ENCODE results near the gene COL4A2.
"Not testable (repeated sequence)": the region's sequence is repeated elsewhere in the genome, so short reads cannot be mapped to it uniquely, and the experiment has no call there.

Gene COL4A2

GRCh38 chr13:110453091-110453490 lies 146.0 kb downstream of the COL4A2 start:
- H3K4me3 ChIP-seq (ENCODE audit: insufficient read depth, low read depth, low read length); H3K36me3 ChIP-seq (ENCODE audit: control insufficient read depth, insufficient read depth, low read length); H3K27ac ChIP-seq (ENCODE audit: insufficient read depth, low read depth, low read length, poor library complexity, severe bottlenecking); H3K27me3 ChIP-seq (ENCODE audit: control insufficient read depth, insufficient read depth, low read length, poor library complexity, severe bottlenecking); H3K9me3 ChIP-seq (ENCODE audit: control insufficient read depth, low read length): not testable (repeated sequence)
- 93 to 95% methylated on average over 11 of the region's 11 CpGs for WGBS, 2 experiments
- H3K4me1 ChIP-seq (ENCODE audit: control insufficient read depth, insufficient read depth, low read length) = peaks cover 11% of the 10 kb centered on the region

GRCh38 chr13:110453797-110454196 lies 146.7 kb downstream of the COL4A2 start:
- peaks cover 8% of the 10 kb centered on the region for H3K36me3 ChIP-seq (ENCODE audit: control insufficient read depth, insufficient read depth, low read length)
- H3K9me3 ChIP-seq (ENCODE audit: control insufficient read depth, low read length) = no peaks in the 10 kb centered on the region
- H3K4me3 ChIP-seq (ENCODE audit: insufficient read depth, low read depth, low read length) = no peak overlapping the region
- no peaks in the 10 kb centered on the region for H3K27me3 ChIP-seq (ENCODE audit: control insufficient read depth, insufficient read depth, low read length, poor library complexity, severe bottlenecking)
- WGBS, 2 experiments = 45 to 65% methylated on average over 2 of the region's 2 CpGs
- H3K27ac ChIP-seq (ENCODE audit: insufficient read depth, low read depth, low read length, poor library complexity, severe bottlenecking) = no peak overlapping the region
- peaks cover 11% of the 10 kb centered on the region for H3K4me1 ChIP-seq (ENCODE audit: control insufficient read depth, insufficient read depth, low read length)

GRCh38 chr13:110454227-110454859 lies 147.3 kb downstream of the COL4A2 start:
- H3K27me3 ChIP-seq (ENCODE audit: control insufficient read depth, insufficient read depth, low read length, poor library complexity, severe bottlenecking) = no peaks in the 10 kb centered on the region
- WGBS, 2 experiments = 58 to 69% methylated on average over 21 of the region's 21 CpGs
- no peak overlapping the region for H3K27ac ChIP-seq (ENCODE audit: insufficient read depth, low read depth, low read length, poor library complexity, severe bottlenecking)
- no peak overlapping the region for H3K4me3 ChIP-seq (ENCODE audit: insufficient read depth, low read depth, low read length)
- H3K4me1 ChIP-seq (ENCODE audit: control insufficient read depth, insufficient read depth, low read length) = peaks cover 11% of the 10 kb centered on the region
- H3K9me3 ChIP-seq (ENCODE audit: control insufficient read depth, low read length) = no peaks in the 10 kb centered on the region
- peaks cover 8% of the 10 kb centered on the region for H3K36me3 ChIP-seq (ENCODE audit: control insufficient read depth, insufficient read depth, low read length)

- H3K4me1 ChIP-seq (ENCODE audit: control insufficient read depth, insufficient read depth, low read length) = peaks cover 11% of the 10 kb centered on the region
- no peak overlapping the region for H3K27ac ChIP-seq (ENCODE audit: insufficient read depth, low read depth, low read length, poor library complexity, severe bottlenecking)
- H3K9me3 ChIP-seq (ENCODE audit: control insufficient read depth, low read length) = no peaks in the 10 kb centered on the region
- no peak overlapping the region for H3K4me3 ChIP-seq (ENCODE audit: insufficient read depth, low read depth, low read length)
- WGBS, 2 experiments = 89% methylated on average over 14 of the region's 14 CpGs
- no peaks in the 10 kb centered on the region for H3K27me3 ChIP-seq (ENCODE audit: control insufficient read depth, insufficient read depth, low read length, poor library complexity, severe bottlenecking)
- H3K36me3 ChIP-seq (ENCODE audit: control insufficient read depth, insufficient read depth, low read length) = peaks cover 8% of the 10 kb centered on the region
Observed at GRCh38 chr13:110454956-110455355, 147.9 kb downstream of the COL4A2 start.

- H3K27ac ChIP-seq (ENCODE audit: insufficient read depth, low read depth, low read length, poor library complexity, severe bottlenecking) = no peak overlapping the region
Observed at GRCh38 chr13:110455444-110455843, 148.4 kb downstream of the COL4A2 start.

GRCh38 chr13:110455941-110456340 lies 148.9 kb downstream of the COL4A2 start:
- no peaks in the 10 kb centered on the region for H3K36me3 ChIP-seq (ENCODE audit: control insufficient read depth, insufficient read depth, low read length)
- H3K4me3 ChIP-seq (ENCODE audit: insufficient read depth, low read depth, low read length) = no peak overlapping the region
- 10 to 12% methylated on average over 10 of the region's 10 CpGs for WGBS, 2 experiments
- no peaks in the 10 kb centered on the region for H3K27me3 ChIP-seq (ENCODE audit: control insufficient read depth, insufficient read depth, low read length, poor library complexity, severe bottlenecking)
- H3K9me3 ChIP-seq (ENCODE audit: control insufficient read depth, low read length) = no peaks in the 10 kb centered on the region
- no peak overlapping the region for H3K27ac ChIP-seq (ENCODE audit: insufficient read depth, low read depth, low read length, poor library complexity, severe bottlenecking)
- peaks cover 11% of the 10 kb centered on the region for H3K4me1 ChIP-seq (ENCODE audit: control insufficient read depth, insufficient read depth, low read length)

More at GRCh38 chr13:110455444-110455843, 148.4 kb downstream of the COL4A2 start:
- Histone ChIP-seq H3K9me3 (ENCODE audit: control insufficient read depth, low read length) (no peaks in the 10 kb centered on the region), H3K27me3 (ENCODE audit: control insufficient read depth, insufficient read depth, low read length, poor library complexity, severe bottlenecking) (no peaks in the 10 kb centered on the region), H3K4me1 (ENCODE audit: control insufficient read depth, insufficient read depth, low read length) (peaks cover 11% of the 10 kb centered on the region), H3K4me3 (ENCODE audit: insufficient read depth, low read depth, low read length) (no peak overlapping the region), H3K36me3 (ENCODE audit: control insufficient read depth, insufficient read depth, low read length) (peaks cover 3% of the 10 kb centered on the region)
- 90 to 91% methylated on average over 10 of the region's 10 CpGs for WGBS, 2 experiments

- Histone ChIP-seq H3K36me3 (ENCODE audit: control insufficient read depth, insufficient read depth, low read length) (no peaks in the 10 kb centered on the region), H3K9me3 (ENCODE audit: control insufficient read depth, low read length) (no peaks in the 10 kb centered on the region), H3K4me1 (ENCODE audit: control insufficient read depth, insufficient read depth, low read length) (peaks cover 11% of the 10 kb centered on the region), H3K27ac (ENCODE audit: insufficient read depth, low read depth, low read length, poor library complexity, severe bottlenecking) (no peak overlapping the region), H3K27me3 (ENCODE audit: control insufficient read depth, insufficient read depth, low read length, poor library complexity, severe bottlenecking) (no peaks in the 10 kb centered on the region), H3K4me3 (ENCODE audit: insufficient read depth, low read depth, low read length) (no peak overlapping the region)
- WGBS, 2 experiments = 96 to 97% methylated on average over 18 of the region's 18 CpGs
Observed at GRCh38 chr13:110456550-110456949, 149.5 kb downstream of the COL4A2 start.

- Histone ChIP-seq H3K27me3 (ENCODE audit: control insufficient read depth, insufficient read depth, low read length, poor library complexity, severe bottlenecking) (no peaks in the 10 kb centered on the region), H3K9me3 (ENCODE audit: control insufficient read depth, low read length) (no peaks in the 10 kb centered on the region), H3K36me3 (ENCODE audit: control insufficient read depth, insufficient read depth, low read length) (no peaks in the 10 kb centered on the region), H3K27ac (ENCODE audit: insufficient read depth, low read depth, low read length, poor library complexity, severe bottlenecking) (no peak overlapping the region), H3K4me3 (ENCODE audit: insufficient read depth, low read depth, low read length) (no peak overlapping the region), H3K4me1 (ENCODE audit: control insufficient read depth, insufficient read depth, low read length) (peaks cover 11% of the 10 kb centered on the region)
- 96% methylated on average over 10 of the region's 10 CpGs for WGBS, 2 experiments
Observed at GRCh38 chr13:110457361-110457760, 150.3 kb downstream of the COL4A2 start.

GRCh38 chr13:110458017-110458416 lies 150.9 kb downstream of the COL4A2 start:
- peaks cover 2% of the 10 kb centered on the region for H3K36me3 ChIP-seq (ENCODE audit: control insufficient read depth, insufficient read depth, low read length)
- no peak overlapping the region for H3K4me3 ChIP-seq (ENCODE audit: insufficient read depth, low read depth, low read length)
- H3K4me1 ChIP-seq (ENCODE audit: control insufficient read depth, insufficient read depth, low read length) = peaks cover 11% of the 10 kb centered on the region
- H3K27me3 ChIP-seq (ENCODE audit: control insufficient read depth, insufficient read depth, low read length, poor library complexity, severe bottlenecking) = no peaks in the 10 kb centered on the region
- 93% methylated on average over 8 of the region's 8 CpGs for WGBS, 2 experiments
- H3K9me3 ChIP-seq (ENCODE audit: control insufficient read depth, low read length) = no peaks in the 10 kb centered on the region
- H3K27ac ChIP-seq (ENCODE audit: insufficient read depth, low read depth, low read length, poor library complexity, severe bottlenecking) = no peak overlapping the region

- no peaks in the 10 kb centered on the region for H3K9me3 ChIP-seq (ENCODE audit: control insufficient read depth, low read length)
- 92 to 93% methylated on average over 22 of the region's 22 CpGs for WGBS, 2 experiments
- H3K27me3 ChIP-seq (ENCODE audit: control insufficient read depth, insufficient read depth, low read length, poor library complexity, severe bottlenecking) = no peaks in the 10 kb centered on the region
- H3K36me3 ChIP-seq (ENCODE audit: control insufficient read depth, insufficient read depth, low read length) = peaks cover 2% of the 10 kb centered on the region
- H3K27ac ChIP-seq (ENCODE audit: insufficient read depth, low read depth, low read length, poor library complexity, severe bottlenecking) = no peak overlapping the region
- no peak overlapping the region for H3K4me3 ChIP-seq (ENCODE audit: insufficient read depth, low read depth, low read length)
- peaks cover 9% of the 10 kb centered on the region for H3K4me1 ChIP-seq (ENCODE audit: control insufficient read depth, insufficient read depth, low read length)
Observed at GRCh38 chr13:110458594-110459365, 151.7 kb downstream of the COL4A2 start.
